Measurements from ENCODE around the gene USP11.

GRCh38 chrX:47239199-47239598 lies 6.4 kb downstream of the USP11 start:
- TF ChIP-seq ZNF384 (IDR thresholded peaks at IDR 0.05) (no peak), LEF1 (IDR thresholded peaks at IDR 0.05; ENCODE audit: borderline replicate concordance) (no peak), L3MBTL2 (conservative IDR thresholded peaks at IDR 0.05) (no peak), HDGF (IDR thresholded peaks at IDR 0.05; ENCODE audit: borderline replicate concordance) (no peak), FOXK2 (IDR thresholded peaks at IDR 0.05) (no peak), TARDBP (IDR thresholded peaks at IDR 0.05) (no peak), NFRKB (IDR thresholded peaks at IDR 0.05) (no peak)
- TF ChIP-seq, protein P1, sequence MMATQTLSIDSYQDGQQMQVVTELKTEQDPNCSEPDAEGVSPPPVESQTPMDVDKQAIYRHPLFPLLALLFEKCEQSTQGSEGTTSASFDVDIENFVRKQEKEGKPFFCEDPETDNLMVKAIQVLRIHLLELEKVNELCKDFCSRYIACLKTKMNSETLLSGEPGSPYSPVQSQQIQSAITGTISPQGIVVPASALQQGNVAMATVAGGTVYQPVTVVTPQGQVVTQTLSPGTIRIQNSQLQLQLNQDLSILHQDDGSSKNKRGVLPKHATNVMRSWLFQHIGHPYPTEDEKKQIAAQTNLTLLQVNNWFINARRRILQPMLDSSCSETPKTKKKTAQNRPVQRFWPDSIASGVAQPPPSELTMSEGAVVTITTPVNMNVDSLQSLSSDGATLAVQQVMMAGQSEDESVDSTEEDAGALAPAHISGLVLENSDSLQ (IDR thresholded peaks at IDR 0.05): no peak
